ENCODE results near the gene CPSF7.
A peak's percentile ranks its signal among the peaks of the same experiment; 100 is the strongest.
"Not testable (repeated sequence)": the region's sequence is repeated elsewhere in the genome, so short reads cannot be mapped to it uniquely, and the experiment has no call there.

The CPSF7 gene

GRCh38 chr11:61384271-61385242 lies 45.2 kb downstream of the CPSF7 start:
- DNase-seq (ENCODE audit: low read depth) = no peak

GRCh38 chr11:61383859-61384258 lies 45.9 kb downstream of the CPSF7 start:
- not testable (repeated sequence) for DNase-seq (ENCODE audit: low read depth)

GRCh38 chr11:61380884-61381283 lies 48.9 kb downstream of the CPSF7 start:
- DNase-seq (ENCODE audit: low read depth) = no peak

GRCh38 chr11:61378713-61379313 lies 51.0 kb downstream of the CPSF7 start:
- DNase-seq (ENCODE audit: low read depth) = no peak

- no peak for DNase-seq (ENCODE audit: low read depth)
Observed at GRCh38 chr11:61377461-61378160, 52.2 kb downstream of the CPSF7 start.

GRCh38 chr11:61375761-61376108 lies 54.0 kb downstream of the CPSF7 start:
- DNase-seq (ENCODE audit: low read depth) = no peak

DNA sequence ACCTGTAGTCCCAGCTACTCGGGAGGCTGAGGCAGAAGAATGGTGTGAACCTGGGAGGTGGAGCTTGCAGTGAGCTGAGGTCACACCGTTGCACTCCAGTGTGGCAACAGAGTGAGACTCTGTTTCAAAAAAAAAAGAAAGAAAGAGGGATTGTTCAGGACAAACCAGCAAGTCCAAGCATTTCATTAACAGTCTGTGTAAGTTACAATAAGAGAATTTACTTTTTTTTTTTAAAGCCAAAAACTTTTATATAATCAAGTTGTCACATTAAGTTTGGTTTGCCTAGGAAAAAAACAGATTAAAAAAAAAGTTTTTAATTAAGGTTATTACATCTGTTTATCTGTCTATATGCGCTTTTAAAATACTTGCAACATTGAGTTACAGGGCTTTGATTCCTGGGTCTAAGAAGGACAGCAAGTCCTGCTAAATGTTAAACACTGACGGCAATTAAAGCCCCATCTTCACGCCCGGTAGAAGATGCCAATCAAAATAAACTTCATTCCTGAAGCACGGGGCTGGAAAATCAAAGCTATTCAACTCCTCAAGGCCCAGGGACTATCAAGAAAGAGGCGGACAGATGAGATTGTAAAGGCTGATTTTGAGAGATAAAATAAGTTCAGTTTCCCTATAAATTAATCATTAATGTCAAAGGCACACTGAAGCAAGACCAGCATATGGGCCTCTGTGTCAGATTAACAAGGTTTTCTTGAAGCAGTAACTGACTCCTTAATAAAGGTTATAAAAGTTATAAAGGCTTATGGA lies 56.9 kb downstream of the CPSF7 start:
- DNase-seq (ENCODE audit: low read depth) = no peak

DNA sequence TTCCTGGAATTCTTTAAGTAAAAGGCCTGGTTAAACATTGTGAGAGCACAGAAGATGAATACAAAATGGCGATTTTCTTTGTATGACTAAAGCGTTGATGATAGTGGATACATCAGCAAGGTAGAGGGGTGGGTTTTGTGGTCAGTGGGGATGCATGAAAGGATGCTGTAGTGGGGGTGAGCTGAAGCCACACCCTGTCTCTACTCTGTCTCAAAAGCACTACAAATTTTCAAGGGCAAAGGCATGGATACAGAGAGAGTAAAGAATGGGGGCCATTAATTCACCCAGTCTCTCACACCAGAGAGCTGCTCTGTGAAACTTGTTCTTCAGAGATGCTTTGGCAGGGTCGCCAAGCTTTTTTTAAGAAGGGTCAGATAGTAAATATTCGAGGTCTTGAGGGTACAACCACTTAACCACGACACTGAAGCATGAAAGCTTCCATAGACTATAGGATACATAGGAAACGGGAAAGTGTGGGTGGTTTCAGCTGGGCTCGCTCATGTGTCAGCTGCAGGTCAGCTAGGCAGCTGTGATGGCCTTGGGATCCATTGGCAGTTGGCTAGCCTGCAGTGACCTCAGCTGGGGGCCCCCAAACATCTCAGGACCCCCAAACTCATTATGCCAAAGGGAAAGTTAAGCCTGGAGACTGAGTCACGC lies 59.3 kb downstream of the CPSF7 start:
- no peak for DNase-seq (ENCODE audit: low read depth)

DNA sequence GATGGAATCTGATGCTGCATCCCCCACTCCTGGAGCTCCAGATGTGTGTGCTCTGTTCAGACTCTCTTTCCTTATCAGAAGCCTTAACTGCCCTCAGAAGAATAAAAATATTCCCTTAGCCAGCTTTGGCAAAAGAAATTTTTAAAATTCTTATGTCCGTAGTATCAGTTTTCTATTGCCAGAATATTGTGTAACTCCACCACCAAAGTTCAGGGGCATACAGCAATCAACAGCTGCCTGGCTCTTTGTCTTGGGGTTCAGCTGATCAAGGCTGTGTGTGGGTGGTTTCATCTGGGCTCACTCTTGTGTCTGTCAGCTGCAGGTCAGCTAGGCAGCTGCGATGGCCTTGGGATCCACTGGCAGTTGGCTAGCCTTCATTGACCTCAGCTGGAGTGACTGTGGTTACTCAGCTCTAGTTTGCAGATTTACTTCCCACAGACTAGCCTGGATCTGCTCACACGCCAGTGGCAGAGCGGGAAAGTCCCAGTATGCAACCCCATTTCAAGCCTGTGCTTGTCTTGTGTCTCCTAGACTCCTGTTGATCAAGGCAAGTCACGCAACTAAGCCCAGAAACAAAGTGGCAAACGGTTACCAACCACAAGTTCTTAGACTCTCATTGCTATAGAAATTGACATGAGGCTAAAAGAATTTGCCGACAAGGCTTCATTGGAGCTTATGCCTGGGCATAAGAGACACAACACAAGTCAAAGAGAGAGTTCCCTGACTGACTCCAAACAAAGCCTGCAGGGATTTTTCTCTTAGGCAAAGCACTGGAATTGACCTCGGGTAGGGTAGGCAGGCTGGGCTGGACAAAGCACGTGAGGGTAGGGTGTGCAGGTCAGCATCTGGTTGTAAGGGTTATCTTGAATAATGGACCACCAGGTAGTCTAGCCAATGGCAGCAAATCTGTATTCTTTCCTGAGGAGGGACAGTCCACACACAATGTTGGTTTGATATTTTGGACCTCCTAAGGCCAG lies 60.1 kb downstream of the CPSF7 start:
- DNase-seq (ENCODE audit: low read depth) = no peak

DNA sequence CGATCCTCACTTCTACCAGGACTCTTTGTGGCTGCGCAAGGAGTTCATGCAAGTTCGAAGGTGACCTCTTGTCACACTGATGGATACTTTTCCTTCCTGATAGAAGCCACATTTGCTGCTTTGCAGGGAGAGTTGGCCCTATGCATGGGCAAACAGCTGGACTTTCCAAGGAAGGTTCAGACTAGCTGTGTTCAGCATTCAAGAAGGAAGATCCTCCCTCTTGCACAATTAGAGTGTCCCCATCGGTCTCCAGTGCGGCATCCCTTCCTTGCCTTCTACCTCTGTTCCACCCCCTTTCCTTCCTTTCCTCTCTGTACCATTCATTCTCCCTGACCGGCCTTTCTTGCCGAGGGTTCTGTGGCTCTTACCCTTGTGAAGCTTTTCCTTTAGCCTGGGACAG lies 61.1 kb downstream of the CPSF7 start:
- no peak for DNase-seq (ENCODE audit: low read depth)

DNA sequence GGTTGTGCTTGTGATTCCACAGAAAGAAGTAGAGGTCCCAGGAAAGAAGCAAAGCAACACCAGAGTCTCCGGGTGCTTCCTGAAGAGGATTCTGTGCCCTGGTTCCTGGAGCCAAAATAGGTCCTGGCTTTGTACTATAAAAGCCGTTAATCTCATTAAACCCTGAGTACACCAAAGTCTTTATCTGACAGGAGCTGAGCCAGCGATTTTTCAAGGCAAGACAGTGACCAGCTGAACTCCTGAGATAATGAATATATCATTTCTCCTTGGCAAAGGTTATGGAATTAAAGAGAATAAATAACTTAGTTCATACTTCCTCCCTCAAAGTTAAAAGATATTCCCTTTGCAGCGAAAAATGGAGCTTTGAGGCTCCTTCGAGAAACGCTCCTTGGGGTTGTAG lies 62.4 kb downstream of the CPSF7 start:
- DNase-seq (ENCODE audit: low read depth) = no peak

GRCh38 chr11:61364012-61364675 lies 65.6 kb downstream of the CPSF7 start:
- DNase-seq (ENCODE audit: low read depth) = no peak

DNA sequence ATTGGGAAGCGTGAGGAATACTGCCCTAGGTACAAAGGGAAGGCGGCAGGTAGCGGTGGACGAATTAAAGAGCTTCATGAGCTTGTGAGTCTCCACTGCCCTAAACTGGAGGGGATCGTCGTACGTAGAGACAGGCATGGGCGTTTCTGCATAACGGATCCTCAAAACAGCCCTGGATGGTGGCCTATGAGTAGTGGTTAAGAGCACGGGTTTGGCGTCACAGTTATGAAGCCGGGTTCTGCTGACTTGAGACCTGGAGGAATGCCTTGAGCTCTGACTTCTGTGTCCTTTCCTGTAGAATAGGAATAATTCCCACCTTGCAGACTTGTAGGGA lies 67.3 kb downstream of the CPSF7 start:
- DNase-seq (ENCODE audit: low read depth) = peak; percentile 2

DNA sequence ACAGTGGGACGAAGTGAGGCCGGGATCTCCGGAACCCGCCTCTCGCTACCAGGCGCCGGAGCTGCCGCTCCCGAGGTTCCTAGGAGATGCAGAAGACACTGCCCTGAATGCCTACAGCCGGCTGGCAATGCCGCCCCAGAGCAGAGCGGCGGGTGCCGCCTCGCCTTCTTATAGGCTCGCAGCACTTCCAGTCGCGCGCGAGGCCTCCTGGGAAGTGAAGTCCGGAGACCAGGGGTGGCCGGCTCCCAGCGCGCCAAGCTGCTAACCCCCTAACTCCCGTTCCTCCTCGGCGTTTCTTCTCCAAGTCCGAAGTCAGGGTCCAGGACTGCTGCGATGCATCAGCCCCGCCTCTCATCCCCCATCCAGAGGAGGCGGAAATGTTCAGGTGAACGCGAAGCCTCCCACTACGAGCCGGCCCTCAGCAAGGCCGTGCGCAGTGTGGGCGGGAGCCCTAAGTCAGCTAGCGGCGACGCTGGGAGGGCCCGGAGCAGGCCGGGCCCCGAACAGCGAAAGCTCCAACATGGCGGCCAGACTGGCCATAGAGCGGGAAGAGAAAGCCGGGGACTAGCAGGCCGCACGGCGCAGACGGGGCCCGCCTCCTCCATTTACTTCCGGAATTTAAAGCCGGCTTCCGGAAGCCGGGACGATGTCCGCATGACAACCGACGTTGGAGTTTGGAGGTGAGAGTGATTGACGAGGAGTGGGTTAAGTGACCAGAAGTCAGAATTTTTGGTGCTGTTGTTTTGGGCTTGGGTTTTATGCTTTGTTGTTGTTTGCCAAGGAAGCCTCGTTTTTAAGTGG lies 67.8 kb downstream of the CPSF7 start, which contains the start of the genes CYB561A3 and TMEM138:
TSS of gene CYB561A3 (minus strand) at position 142 of the 801 bp plus-strand sequence. CDS start 5,169 bp downstream, outside the sequence.
TSS of gene TMEM138 (plus strand) at position 634 of the 801 bp plus-strand sequence. CDS start 2,017 bp downstream, outside the sequence.
- DNase-seq (ENCODE audit: low read depth) = peak; percentile 76

GRCh38 chr11:61361237-61361740 lies 68.5 kb downstream of the CPSF7 start:
- no peak for DNase-seq (ENCODE audit: low read depth)

DNA sequence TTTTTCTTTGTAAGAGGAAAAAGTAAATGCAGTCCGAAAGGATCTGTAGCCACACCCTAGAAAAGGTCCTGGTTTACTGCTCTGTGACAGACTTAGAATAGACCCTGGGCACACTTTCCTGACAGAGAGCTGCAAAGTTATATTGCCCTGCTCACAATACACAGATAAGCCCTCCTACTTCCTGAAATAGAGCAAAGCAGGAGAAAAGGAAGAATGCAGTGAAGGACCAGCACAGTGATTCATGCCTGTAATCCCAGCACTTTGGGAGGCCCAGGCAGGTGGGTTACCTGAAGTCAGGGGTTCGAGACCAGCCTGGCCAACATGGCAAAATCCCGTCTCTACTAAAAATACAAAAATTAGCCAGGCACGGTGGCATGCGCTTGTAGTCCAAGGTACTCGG lies 70.3 kb downstream of the CPSF7 start:
- no peak for DNase-seq (ENCODE audit: low read depth)

DNA sequence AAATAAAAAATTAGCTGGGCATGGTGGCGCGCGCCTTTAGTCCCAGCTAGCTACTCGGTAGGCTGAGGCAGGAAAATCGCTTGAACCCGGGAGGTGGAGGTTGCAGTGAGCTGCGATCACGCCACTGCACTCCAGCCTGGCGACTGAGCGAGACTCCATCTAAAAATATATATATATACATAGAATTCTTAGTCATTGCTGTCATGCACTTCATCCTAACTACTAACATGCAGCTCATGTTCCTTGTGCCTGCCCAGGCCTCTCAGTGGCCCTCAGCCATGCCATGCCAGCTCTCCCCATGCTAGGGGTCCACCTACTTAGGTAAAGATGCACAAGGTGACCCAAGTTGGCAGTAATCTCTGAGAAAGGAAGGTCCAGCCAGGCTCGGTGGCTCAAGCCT lies 71.2 kb downstream of the CPSF7 start:
- no peak for DNase-seq (ENCODE audit: low read depth)

GRCh38 chr11:61357894-61358239 lies 71.9 kb downstream of the CPSF7 start:
- DNase-seq (ENCODE audit: low read depth) = no peak
